ENCODE data around the gene CDC14C.

Gene CDC14C

GRCh38 chr7:48976253-48976652 lies 51.9 kb downstream of the CDC14C start:
- no peak for DNase-seq (ENCODE audit: low read depth)

- no peak for DNase-seq (ENCODE audit: low read depth)
Observed at GRCh38 chr7:48976850-48977249, 52.5 kb downstream of the CDC14C start.
